ENCODE results near the gene C1orf21.

DNA sequence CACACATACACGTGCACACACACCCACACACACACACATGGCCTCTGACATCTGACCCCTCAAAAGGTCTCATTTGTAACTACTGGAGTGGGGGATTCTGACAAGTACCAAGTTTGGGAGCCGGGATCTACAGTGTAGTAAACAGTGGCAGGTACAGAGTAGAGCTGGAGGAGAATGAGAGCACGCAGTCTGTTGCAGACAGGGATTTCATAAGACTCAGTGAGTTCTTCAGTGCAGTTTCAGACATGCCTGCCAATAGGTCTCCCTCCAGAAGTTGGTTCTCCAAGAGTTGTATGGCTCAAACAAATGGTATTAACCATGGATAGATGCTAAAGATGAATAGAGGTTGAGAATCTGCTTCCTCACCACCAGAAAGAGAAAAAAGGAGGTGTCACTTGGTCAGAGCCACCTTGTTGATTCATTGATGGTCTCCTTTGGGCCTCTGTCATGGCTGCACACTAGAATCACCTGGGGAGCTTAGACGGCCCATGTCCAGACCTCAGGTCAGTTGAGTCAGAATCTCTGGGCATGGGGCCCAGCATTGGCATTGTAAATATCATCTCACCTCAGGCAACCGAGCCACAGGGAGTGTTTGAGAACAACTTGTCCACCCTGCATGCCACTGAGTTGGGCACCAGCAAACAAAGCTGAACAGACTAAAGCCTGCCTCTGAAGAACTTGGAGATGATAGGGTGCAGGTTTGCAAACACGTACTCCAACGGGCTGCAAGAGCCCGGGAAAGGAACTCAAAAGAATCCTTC, 245.8 kb downstream of the C1orf21 start:
- TF ChIP-seq OVOL2 (CRISPR knock-in tag; IDR thresholded peaks at IDR 0.05; ENCODE audit: borderline replicate concordance) (no peak), ZNF396 (CRISPR knock-in tag; IDR thresholded peaks at IDR 0.05; ENCODE audit: borderline replicate concordance) (no peak), ZBTB43 (CRISPR knock-in tag; IDR thresholded peaks at IDR 0.05) (no peak), CREM (CRISPR knock-in tag; IDR thresholded peaks at IDR 0.05) (no peak), MYBL2 (CRISPR knock-in tag; IDR thresholded peaks at IDR 0.05) (no peak), FOXK1 (CRISPR knock-in tag; IDR thresholded peaks at IDR 0.05) (no peak), SP1 (CRISPR knock-in tag; conservative IDR thresholded peaks at IDR 0.05) (no peak), ETV6 (CRISPR knock-in tag; IDR thresholded peaks at IDR 0.05) (no peak), RELA (CRISPR knock-in tag; IDR thresholded peaks at IDR 0.05; ENCODE audit: borderline replicate concordance) (no peak)
- TF ChIP-seq, protein P1, sequence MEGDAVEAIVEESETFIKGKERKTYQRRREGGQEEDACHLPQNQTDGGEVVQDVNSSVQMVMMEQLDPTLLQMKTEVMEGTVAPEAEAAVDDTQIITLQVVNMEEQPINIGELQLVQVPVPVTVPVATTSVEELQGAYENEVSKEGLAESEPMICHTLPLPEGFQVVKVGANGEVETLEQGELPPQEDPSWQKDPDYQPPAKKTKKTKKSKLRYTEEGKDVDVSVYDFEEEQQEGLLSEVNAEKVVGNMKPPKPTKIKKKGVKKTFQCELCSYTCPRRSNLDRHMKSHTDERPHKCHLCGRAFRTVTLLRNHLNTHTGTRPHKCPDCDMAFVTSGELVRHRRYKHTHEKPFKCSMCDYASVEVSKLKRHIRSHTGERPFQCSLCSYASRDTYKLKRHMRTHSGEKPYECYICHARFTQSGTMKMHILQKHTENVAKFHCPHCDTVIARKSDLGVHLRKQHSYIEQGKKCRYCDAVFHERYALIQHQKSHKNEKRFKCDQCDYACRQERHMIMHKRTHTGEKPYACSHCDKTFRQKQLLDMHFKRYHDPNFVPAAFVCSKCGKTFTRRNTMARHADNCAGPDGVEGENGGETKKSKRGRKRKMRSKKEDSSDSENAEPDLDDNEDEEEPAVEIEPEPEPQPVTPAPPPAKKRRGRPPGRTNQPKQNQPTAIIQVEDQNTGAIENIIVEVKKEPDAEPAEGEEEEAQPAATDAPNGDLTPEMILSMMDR (IDR thresholded peaks at IDR 0.05) = no peak
- TF ChIP-seq, protein P2, sequence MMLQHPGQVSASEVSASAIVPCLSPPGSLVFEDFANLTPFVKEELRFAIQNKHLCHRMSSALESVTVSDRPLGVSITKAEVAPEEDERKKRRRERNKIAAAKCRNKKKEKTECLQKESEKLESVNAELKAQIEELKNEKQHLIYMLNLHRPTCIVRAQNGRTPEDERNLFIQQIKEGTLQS (CRISPR knock-in tag; conservative IDR thresholded peaks at IDR 0.05) = no peak
- TF ChIP-seq, protein P3, sequence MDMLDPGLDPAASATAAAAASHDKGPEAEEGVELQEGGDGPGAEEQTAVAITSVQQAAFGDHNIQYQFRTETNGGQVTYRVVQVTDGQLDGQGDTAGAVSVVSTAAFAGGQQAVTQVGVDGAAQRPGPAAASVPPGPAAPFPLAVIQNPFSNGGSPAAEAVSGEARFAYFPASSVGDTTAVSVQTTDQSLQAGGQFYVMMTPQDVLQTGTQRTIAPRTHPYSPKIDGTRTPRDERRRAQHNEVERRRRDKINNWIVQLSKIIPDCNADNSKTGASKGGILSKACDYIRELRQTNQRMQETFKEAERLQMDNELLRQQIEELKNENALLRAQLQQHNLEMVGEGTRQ (CRISPR knock-in tag; IDR thresholded peaks at IDR 0.05) = no peak

Data from WTC11 (cell line).